Neural cell (in vitro differentiated cells): ENCODE measurements around the gene ZFP14. TPM values are rescaled to one million over a fixed set of nuclear protein-coding genes. Genes with fewer than 3 reads are reported as not detected.

Experiments
- H2AFZ ChIP-seq: fragments of 200-600, 300-800 bp; sonication (generic), shearing (Covaris generic); 2 replicates; pipeline ENCODE4 v1.6.0; 2014; ENCODE audit warnings: low read depth, mild to moderate bottlenecking, antibody characterized with exemption, low read length, moderate library complexity
- H3F3A ChIP-seq: fragments of 200-600 bp; shearing (Covaris generic); 2 replicates; pipeline ENCODE4 v1.6.1; 2016; ENCODE audit warnings: mild to moderate bottlenecking, moderate library complexity, mixed read lengths, antibody characterized with exemption, low read length; ENCODE audit not compliant: insufficient read depth, poor library complexity, severe bottlenecking
- H3K27ac ChIP-seq: fragments of 200-600, 300-800 bp; sonication (generic), shearing (Covaris generic); 2 replicates; pipeline ENCODE4 v1.5.1; 2014; ENCODE audit warnings: mild to moderate bottlenecking, low read length, moderate library complexity
- H3K27me3 ChIP-seq: fragments of 300-800, 200-600 bp; sonication (generic), shearing (Covaris generic); 2 replicates; pipeline ENCODE4 v1.6.0; 2014; ENCODE audit warnings: mild to moderate bottlenecking, low read depth, low read length, moderate library complexity; ENCODE audit not compliant: insufficient read depth
- H3K36me3 ChIP-seq: fragments of 300-800, 200-600 bp; sonication (generic), shearing (Covaris generic); 2 replicates; pipeline ENCODE4 v1.5.1; 2014; ENCODE audit warnings: mild to moderate bottlenecking, antibody characterized with exemption, low read length, moderate library complexity; ENCODE audit not compliant: insufficient read depth
- H3K4me2 ChIP-seq: fragments of 300-800, 200-600 bp; sonication (generic), shearing (Covaris generic); 2 replicates; pipeline ENCODE4 v1.6.0; 2014; ENCODE audit warnings: mild to moderate bottlenecking, low read length
- H3K4me3 ChIP-seq: fragments of 300-800, 200-600 bp; sonication (generic), shearing (Covaris generic); 2 replicates; pipeline ENCODE4 v1.5.1; 2014; ENCODE audit warnings: mild to moderate bottlenecking, low read length, moderate library complexity
- H3K79me2 ChIP-seq: fragments of 200-600 bp; shearing (Covaris generic); replicated peaks from 2 replicates; pipeline ENCODE4 v1.6.0; 2014; ENCODE audit warnings: mild to moderate bottlenecking, low read length, moderate library complexity; ENCODE audit not compliant: insufficient read depth
- H3K9ac ChIP-seq: fragments of 300-800, 200-600 bp; sonication (generic), shearing (Covaris generic); 2 replicates; pipeline ENCODE4 v1.6.1; 2016; ENCODE audit warnings: mild to moderate bottlenecking, low read length, mixed read lengths
- H3K9me2 ChIP-seq: fragments of 200-600 bp; shearing (Covaris generic); 2 replicates; pipeline ENCODE4 v1.6.1; 2016; ENCODE audit warnings: mild to moderate bottlenecking, low read length, mixed read lengths; ENCODE audit not compliant: insufficient read depth
- H3K9me3 ChIP-seq: fragments of 200-600, 300-800 bp; sonication (generic), shearing (Covaris generic); 2 replicates; pipeline ENCODE4 v1.6.1; 2016; ENCODE audit warnings: mild to moderate bottlenecking, mixed run types, low read length, moderate library complexity, mixed read lengths
- H4K20me1 ChIP-seq: fragments of 200-600 bp; shearing (Covaris generic); 2 replicates; pipeline ENCODE4 v1.6.1; 2016; ENCODE audit warnings: mild to moderate bottlenecking, mixed run types; ENCODE audit not compliant: insufficient read depth
- EP300 ChIP-seq: fragments of 450-650 bp; conservative IDR thresholded peaks from 2 replicates; pipeline ENCODE4 v1.6.1; 2014; ENCODE audit warnings: antibody characterized with exemption, mild to moderate bottlenecking, moderate library complexity; ENCODE audit not compliant: poor library complexity, severe bottlenecking
- EZH2 ChIP-seq: fragments of 200-600, 300-800 bp; shearing (Covaris generic), sonication (generic); IDR thresholded peaks from 2 replicates; pipeline ENCODE4 v1.6.1; 2014; ENCODE audit warnings: antibody characterized with exemption, low read length, borderline replicate concordance, mild to moderate bottlenecking; ENCODE audit not compliant: insufficient read depth, poor library complexity, severe bottlenecking
- MXI1 ChIP-seq: fragments of 450-650 bp; conservative IDR thresholded peaks from 2 replicates; pipeline ENCODE4 v1.6.1; 2014; ENCODE audit warnings: antibody characterized with exemption, mild to moderate bottlenecking; ENCODE audit not compliant: poor library complexity, severe bottlenecking
- POLR2AphosphoS5 ChIP-seq: IDR thresholded peaks from 2 replicates; pipeline ENCODE4 v1.6.1; 2012
- RAD21 ChIP-seq: fragments of 450-650 bp; conservative IDR thresholded peaks from 2 replicates; pipeline ENCODE4 v1.6.1; 2014; ENCODE audit warnings: antibody characterized with exemption, mild to moderate bottlenecking, moderate library complexity
- SMC3 ChIP-seq: fragments of 450-650 bp; conservative IDR thresholded peaks from 2 replicates; pipeline ENCODE4 v1.6.1; 2014; ENCODE audit warnings: antibody characterized with exemption, mild to moderate bottlenecking, moderate library complexity; ENCODE audit not compliant: poor library complexity
- TAF1 ChIP-seq: IDR thresholded peaks from 2 replicates; pipeline ENCODE4 v1.6.1; 2012; ENCODE audit warnings: low read depth
- polyA minus RNA-seq: library from RNA; depleted of rRNA, polyadenylated mRNA; stranded (reverse); fragments of >200 nt; gene quantifications from 2 replicates; pipeline ENCODE4 v1.2.3, GENCODE V29; 2014
- polyA plus RNA-seq: library from polyadenylated mRNA; depleted of rRNA; stranded (reverse); fragments of >200 nt; gene quantifications from 2 replicates; pipeline ENCODE4 v1.2.3, GENCODE V29; 2014
- TF ChIP-seq, protein P1 (sequence below): IDR thresholded peaks from 2 replicates; pipeline ENCODE4 v1.6.1; 2012; ENCODE audit warnings: borderline replicate concordance
- TF ChIP-seq, protein P2 (sequence below): fragments of 450-650 bp; IDR thresholded peaks from 2 replicates; pipeline ENCODE4 v1.5.1; 2014; ENCODE audit warnings: antibody characterized with exemption, mild to moderate bottlenecking, moderate library complexity; ENCODE audit not compliant: poor library complexity, severe bottlenecking

ZFP14 gene
- polyA plus RNA-seq (16.1 and 16.4 TPM in 2 replicates), polyA minus RNA-seq (64.9 and 65.5 TPM in 2 replicates)

DNA sequence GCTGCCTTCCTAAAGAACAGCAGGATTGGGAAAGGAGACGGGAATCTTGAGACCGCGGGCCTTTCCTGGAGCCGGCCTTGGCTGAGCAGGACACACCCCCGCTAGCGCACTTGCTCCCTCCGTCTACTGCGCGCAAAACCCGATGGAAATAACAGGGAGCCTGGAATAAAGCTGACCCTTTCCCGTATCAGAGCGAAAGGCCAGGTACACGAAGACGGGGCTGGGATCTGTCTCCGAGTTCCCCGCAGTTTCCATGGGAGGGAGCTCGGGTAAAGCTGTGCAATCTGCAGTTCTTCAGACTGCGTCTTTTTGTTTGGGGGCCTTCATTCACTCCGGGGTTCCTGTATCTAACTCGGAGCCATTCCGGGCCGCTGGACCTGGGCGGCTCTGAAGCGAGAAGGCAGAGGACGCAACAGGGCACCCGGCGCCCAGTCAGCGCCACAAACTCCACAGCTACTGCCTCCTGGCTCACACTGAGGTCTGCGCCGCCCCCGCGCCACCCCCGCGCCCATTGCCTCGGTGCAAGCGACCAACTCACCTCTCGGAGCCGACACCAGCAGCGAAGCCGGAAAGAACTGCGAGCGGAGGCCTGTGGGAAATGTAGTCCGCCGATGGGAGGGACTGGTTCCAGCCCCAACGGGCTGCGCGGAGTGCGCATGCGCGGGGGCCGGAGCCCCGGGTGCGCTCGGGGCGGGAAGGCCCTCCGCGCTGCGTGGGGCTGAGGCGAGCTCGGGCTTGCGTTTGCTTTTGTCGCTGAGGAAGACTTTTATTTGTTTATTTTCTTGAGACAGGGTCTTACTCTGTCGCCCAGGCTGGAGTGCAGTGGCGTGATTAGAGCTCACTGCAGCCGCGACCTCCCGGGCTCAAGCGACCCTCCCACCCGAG is at the start of gene ZFP14:
Gene ZFP14, minus strand, starts transcription at position 577 of the 885 bp plus-strand sequence. CDS start 11,309 bp downstream, outside the sequence.
- peaks cover 31% of the 10 kb centered on the region for H3K79me2 ChIP-seq
- no peaks in the 10 kb centered on the region for H4K20me1 ChIP-seq
- H3K9me2 ChIP-seq = no peaks in the 10 kb centered on the region
- peak within 1 kb of the TSS; percentile 72 for H3K4me3 ChIP-seq
- H3K9ac ChIP-seq = peak within 1 kb of the TSS; percentile 91
- peak within 1 kb of the TSS; percentile 86 for H2AFZ ChIP-seq
- peak within 1 kb of the TSS; percentile 68 for H3K4me2 ChIP-seq
- H3K27ac ChIP-seq = peak within 1 kb of the TSS; percentile 85
- no peaks in the 10 kb centered on the region for H3K36me3 ChIP-seq
- H3K27me3 ChIP-seq = no peaks in the 10 kb centered on the region
- TF ChIP-seq RAD21 = peak; percentile 55
- peak; percentile 94 for TF ChIP-seq POLR2AphosphoS5
- TF ChIP-seq SMC3 = peak; percentile 58
- TF ChIP-seq MXI1 = peak; percentile 56
- TF ChIP-seq, protein P1, sequence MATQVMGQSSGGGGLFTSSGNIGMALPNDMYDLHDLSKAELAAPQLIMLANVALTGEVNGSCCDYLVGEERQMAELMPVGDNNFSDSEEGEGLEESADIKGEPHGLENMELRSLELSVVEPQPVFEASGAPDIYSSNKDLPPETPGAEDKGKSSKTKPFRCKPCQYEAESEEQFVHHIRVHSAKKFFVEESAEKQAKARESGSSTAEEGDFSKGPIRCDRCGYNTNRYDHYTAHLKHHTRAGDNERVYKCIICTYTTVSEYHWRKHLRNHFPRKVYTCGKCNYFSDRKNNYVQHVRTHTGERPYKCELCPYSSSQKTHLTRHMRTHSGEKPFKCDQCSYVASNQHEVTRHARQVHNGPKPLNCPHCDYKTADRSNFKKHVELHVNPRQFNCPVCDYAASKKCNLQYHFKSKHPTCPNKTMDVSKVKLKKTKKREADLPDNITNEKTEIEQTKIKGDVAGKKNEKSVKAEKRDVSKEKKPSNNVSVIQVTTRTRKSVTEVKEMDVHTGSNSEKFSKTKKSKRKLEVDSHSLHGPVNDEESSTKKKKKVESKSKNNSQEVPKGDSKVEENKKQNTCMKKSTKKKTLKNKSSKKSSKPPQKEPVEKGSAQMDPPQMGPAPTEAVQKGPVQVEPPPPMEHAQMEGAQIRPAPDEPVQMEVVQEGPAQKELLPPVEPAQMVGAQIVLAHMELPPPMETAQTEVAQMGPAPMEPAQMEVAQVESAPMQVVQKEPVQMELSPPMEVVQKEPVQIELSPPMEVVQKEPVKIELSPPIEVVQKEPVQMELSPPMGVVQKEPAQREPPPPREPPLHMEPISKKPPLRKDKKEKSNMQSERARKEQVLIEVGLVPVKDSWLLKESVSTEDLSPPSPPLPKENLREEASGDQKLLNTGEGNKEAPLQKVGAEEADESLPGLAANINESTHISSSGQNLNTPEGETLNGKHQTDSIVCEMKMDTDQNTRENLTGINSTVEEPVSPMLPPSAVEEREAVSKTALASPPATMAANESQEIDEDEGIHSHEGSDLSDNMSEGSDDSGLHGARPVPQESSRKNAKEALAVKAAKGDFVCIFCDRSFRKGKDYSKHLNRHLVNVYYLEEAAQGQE = peak; percentile 86
- TF ChIP-seq EZH2 = no peak
- no peak for TF ChIP-seq TAF1
- TF ChIP-seq EP300 = peak; percentile 57
- TF ChIP-seq, protein P2, sequence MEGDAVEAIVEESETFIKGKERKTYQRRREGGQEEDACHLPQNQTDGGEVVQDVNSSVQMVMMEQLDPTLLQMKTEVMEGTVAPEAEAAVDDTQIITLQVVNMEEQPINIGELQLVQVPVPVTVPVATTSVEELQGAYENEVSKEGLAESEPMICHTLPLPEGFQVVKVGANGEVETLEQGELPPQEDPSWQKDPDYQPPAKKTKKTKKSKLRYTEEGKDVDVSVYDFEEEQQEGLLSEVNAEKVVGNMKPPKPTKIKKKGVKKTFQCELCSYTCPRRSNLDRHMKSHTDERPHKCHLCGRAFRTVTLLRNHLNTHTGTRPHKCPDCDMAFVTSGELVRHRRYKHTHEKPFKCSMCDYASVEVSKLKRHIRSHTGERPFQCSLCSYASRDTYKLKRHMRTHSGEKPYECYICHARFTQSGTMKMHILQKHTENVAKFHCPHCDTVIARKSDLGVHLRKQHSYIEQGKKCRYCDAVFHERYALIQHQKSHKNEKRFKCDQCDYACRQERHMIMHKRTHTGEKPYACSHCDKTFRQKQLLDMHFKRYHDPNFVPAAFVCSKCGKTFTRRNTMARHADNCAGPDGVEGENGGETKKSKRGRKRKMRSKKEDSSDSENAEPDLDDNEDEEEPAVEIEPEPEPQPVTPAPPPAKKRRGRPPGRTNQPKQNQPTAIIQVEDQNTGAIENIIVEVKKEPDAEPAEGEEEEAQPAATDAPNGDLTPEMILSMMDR = peak; percentile 56
- no peaks in the 10 kb centered on the region for H3K9me3 ChIP-seq
- H3F3A ChIP-seq = no peaks in the 10 kb centered on the region

DNA sequence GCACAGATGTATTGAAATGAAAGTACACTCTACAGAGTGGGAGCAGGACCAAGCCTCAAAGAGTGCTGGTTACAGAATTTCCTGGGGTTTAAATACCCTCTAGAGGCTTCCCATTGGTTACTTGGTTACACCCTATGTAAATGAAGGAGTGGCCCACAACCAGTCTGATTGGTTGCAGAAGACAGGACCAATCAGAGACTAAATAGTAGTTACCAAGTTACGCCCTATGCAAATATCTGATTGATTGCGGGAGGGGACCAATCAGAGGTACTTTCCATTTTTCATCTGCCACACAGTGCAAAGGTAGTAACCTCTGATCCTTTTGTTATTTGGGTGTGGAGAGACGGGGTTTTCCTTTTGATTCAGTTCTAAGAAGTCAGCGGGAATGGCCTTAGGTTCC is 44.9 kb upstream of the ZFP14 start:
- Histone ChIP-seq H3K4me2 (no peak overlapping the region), H2AFZ (no peak overlapping the region), H3K9me2 (no peaks in the 10 kb centered on the region), H3K27me3 (peaks cover 22% of the 10 kb centered on the region), H3K4me3 (no peak overlapping the region), H3K9ac (no peak overlapping the region), H4K20me1 (no peaks in the 10 kb centered on the region), H3K9me3 (peaks cover 7% of the 10 kb centered on the region), H3K36me3 (no peaks in the 10 kb centered on the region), H3K79me2 (no peaks in the 10 kb centered on the region), H3K27ac (no peak overlapping the region), H3F3A (no peaks in the 10 kb centered on the region)
- no peak for TF ChIP-seq POLR2AphosphoS5
- TF ChIP-seq RAD21 = no peak
- TF ChIP-seq MXI1 = no peak
- TF ChIP-seq, protein P1 = no peak
- no peak for TF ChIP-seq SMC3
- TF ChIP-seq EP300 = no peak
- TF ChIP-seq, protein P2 = no peak
- TF ChIP-seq EZH2 = no peak
